HG02970 (cell line): ENCODE data around the gene ACCSL.

Experiments
- ATAC-seq: cut with Tn5 transposase; IDR thresholded peaks from one replicate; pipeline ENCODE4 v1.9.1; 2021; ENCODE audit warnings: mild to moderate bottlenecking, moderate library complexity, moderate number of reproducible peaks; ENCODE audit not compliant: unreplicated experiment, low FRiP score

Gene ACCSL

DNA sequence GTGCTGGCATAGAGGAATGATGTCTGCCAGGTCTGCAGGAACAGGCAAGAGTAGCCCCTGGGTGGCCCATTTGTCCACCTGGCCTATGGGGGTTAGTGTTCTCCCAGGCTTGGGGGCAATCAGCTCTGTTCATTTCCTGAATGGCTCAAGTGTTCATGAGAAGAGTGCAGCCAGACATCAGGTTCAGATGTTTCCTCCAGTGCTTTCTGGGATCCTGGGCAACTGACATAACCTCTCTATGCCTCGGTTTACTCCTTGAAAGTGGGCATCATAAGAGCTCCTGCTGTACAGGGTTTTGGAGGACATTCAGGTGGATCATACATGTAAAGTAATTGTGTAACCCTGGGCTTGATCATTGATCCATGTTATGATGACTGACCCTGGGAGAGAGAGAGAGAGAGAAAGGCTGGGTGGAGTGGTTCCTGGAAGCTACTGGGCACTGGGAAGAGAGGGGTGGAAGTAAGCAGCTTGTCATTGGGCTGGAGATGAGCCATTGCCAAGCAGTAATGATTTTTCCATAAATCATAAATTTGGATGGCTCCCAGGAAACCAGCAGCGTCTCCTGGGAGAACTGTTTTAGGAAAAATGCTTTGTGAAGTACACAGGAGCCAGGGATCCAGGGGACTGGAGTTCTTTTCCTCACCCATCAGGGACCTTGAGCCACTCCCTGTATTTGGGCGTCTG is 30.2 kb upstream of the ACCSL start:
- no peak for ATAC-seq

DNA sequence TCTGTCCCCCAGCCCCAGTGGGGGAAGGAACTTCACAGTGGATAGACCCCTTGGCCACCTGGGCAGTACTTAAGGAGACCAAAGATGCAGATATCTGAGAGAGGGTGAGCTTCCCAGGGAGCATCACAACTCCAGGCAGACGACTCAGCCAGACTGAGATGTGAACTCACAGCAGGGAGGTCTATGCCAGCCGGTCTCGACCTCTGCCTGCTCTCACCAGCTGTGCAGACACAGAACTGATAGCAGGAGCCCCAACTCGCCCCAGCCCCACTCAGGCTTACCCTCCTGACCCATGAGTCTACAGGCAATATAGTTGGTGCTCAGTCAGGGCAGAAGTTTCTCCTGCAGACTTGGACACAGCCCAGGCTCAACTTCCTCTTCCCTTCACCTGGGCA is 29.7 kb upstream of the ACCSL start:
- no peak for ATAC-seq

DNA sequence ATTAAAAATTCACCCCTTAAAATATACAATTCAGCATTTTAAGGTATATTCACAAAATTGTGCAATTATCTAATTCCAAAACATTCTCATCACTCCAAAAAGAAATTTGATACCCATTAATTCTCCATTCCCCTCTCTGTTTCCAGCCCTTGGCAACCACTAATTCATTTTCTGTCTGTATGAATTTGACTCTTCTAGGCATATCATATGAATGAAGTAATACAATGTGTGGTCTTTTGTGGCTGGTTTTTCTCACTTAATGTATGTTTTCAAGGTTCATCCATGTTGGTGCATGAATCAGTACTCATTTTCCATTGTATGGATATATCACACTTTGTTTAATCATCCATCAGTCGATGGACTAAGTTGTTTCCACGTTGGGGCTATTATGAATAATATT is 29.0 kb upstream of the ACCSL start:
- no peak for ATAC-seq

DNA sequence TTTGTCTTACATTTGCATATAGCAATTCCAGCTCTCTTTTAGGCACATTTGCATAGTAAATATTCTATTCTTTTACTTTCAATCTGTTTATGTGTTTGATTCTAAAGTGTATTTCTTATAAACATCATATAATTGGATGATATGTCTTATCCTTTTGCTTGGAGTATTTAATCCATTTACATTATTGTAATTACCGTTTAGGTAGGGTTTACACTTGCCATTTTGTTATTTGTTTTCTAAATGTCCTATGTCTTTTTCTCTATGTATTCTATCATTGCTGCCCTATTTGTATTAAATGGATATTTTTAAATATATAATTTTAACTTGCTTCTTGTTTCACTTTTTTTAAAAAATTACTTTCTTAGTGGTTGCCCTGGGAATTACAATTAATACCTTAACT is 22.8 kb upstream of the ACCSL start:
- ATAC-seq: no peak

- no peak for ATAC-seq
Measured at GRCh38 chr11:44025727-44026126, 22.1 kb upstream of the ACCSL start.

DNA sequence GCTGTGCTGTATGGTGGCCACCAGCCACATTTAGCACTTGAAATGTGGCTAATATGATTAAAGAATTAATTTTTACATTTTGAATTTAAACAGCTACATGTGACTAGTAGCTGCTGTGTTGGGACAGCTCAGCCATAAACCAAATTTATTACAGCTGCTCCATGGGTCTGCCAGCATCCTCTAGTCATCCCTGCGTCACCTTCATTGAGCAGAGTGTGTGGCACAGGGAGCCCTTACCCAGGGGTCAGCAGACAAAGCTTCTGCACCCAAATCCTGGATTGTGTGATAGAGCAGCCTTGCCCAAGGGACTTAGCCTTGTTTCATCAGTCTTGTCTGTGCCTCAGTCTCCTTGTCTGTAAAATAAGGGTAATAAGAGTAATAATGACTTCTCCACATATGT is 19.4 kb upstream of the ACCSL start:
- ATAC-seq: no peak

- ATAC-seq: no peak
Measured at GRCh38 chr11:44028816-44029506, 18.8 kb upstream of the ACCSL start.

GRCh38 chr11:44029507-44029845 is 18.3 kb upstream of the ACCSL start:
- no peak for ATAC-seq

DNA sequence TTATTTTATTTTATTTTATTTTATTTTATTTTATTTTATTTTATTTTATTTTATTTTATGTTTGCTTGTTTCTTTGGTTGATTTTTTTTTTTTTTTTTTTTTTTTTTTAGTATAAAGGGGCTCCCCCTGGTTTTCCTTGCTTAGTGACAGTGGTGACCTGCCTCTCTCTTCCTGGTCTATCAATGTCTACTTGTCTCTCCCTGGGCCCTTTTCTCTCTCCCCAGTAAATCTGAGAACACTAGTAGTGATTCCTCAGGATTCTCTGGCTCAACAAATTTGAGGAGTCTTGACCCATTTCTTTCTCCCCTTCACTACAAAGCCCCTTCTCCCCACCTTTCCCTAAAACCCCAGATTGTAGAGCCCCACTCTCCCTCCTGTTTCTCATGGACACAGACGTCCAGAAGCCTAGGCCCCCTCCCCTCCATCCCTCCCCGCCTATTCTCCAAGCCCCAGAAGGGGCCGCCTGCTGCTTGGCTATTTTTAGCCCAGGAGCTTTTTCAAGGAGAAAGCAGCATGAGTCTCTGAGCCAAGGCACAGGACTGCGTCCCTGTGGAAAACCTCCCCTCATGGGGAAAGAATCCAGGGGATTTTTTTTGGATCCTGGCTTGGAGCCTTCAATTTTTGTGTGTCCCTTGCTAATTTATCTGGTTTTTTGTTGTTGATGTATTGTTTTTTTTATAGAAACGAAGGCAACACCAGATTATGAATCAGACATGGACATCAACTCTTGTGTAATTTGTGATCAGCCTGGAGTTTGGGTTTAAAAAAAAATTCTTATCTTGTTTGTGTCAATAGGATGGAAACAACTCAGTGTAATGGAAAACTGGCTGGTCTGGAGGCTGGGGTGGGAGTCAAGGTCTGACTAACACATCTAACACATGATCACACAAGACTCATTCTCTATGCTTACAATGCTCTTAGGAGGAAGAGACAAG is 17.5 kb upstream of the ACCSL start:
- no peak for ATAC-seq

DNA sequence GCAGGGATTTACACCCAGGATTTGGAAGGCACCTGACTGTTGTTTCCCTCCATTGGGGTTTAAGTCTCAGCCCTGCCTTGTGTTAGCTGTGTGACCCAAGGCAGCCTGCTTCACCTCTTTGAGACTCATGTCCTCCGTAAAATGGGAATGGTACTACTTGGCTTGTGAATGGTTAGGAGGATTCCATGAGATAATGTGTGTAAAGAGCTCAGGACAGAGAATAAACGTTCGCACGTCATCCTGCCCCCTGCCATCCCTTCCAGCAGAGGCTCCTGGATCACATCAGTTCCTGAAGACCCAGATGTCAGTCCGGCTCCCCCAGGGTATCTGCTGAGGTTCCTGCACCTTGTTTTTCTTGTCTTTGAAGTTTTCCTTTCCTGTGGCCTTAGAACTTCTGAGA is 16.8 kb upstream of the ACCSL start:
- no peak for ATAC-seq

GRCh38 chr11:44031549-44031948 is 16.2 kb upstream of the ACCSL start:
- no peak for ATAC-seq

GRCh38 chr11:44032299-44033085 is 15.3 kb upstream of the ACCSL start:
- ATAC-seq: no peak

DNA sequence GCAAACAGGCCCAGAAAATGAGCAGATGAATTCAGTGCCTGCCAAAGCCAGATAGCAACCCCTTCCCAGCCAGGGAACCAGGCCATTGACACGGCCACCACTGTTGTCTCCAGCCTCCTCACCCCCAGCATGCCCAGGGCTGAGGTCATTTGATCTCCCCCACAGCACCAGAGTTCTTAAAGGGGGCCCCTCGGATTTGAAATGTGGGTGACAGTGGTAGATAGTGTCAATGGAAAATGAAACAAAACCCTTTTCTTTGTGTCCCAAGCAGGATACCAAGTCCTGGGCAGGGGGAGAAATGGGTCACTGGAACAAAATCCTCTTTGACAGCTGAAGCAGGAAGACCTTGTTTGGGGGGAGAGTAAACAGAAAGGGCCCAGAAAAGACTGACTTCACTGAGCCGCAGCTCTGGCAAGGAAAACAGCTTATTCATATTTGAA is 14.3 kb upstream of the ACCSL start:
- no peak for ATAC-seq

GRCh38 chr11:44033856-44034255 is 13.9 kb upstream of the ACCSL start:
- ATAC-seq: no peak

DNA sequence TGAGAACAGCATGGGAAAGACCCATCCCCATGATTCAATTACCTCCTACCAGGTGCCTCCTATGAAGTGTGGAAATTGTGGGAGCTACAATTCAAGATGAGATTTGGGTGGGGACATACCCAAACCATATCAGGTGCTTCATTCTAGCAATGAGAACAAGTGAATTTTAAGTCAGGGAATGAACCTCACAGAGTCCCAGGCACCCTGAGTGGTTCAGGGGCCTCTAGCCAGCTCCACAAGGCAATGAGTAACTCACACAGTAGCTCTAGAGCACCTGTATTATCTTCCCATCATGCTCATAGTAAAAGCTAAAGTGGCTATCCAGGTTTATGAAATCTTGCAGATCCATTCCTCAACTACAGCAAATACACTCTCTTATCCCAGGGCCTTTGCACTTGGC is 13.1 kb upstream of the ACCSL start:
- ATAC-seq: no peak

DNA sequence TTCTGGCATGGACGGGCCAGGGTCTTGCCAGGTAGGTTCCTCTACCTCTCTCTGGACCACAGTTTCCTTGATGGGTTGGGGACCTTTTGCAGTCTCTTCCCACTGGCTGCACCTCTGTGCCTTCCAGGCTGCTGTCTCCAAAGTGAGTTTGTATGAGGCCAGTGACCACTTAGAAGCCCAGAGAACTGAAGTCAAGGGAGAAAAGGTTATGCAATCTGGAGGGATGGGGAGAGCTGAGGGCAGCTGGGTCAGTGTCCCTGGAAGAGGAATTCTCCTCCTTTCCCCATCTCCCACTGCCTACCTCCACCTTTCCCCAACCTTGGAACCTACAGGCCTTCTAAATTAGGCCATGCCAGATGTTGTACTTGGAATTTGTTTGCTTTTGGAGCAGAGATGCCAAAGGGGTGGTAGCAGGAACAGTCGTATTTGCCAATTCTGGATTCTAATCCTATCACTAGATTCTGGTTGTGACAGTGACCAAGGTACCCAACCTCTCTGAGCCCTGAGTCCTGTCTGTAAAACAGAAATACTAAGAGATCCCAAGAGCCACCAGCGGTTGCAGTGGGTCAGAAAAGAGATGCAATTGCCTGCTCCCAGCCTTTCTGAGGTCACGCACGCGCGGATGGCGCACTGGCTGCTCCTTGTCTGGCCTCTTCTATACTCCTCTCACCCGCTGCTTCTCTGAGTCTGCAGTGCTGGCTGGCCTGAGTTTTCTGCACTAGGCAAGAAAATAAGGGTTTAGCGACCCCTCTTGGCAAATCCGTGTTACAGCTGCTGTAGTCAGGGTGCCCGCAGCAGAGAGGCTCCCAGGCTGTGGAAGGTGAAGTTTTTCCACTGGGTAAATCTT is 10.7 kb upstream of the ACCSL start:
- ATAC-seq: no peak

DNA sequence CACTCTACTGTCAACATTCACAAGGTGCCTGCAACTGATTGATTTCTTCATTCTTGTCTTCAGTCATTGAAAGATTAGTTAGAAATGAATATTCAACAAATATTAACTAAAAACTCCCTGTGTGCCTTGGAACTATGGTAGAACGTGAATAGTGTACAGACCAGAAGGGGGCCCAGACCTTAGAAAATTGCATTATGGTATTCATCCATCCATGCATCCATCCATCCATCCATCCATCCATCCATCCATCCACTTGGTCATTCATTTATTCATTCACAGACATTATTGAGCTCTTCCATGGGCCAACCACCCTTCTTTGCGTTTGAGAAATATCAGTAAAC is 10.2 kb upstream of the ACCSL start:
- ATAC-seq: no peak

DNA sequence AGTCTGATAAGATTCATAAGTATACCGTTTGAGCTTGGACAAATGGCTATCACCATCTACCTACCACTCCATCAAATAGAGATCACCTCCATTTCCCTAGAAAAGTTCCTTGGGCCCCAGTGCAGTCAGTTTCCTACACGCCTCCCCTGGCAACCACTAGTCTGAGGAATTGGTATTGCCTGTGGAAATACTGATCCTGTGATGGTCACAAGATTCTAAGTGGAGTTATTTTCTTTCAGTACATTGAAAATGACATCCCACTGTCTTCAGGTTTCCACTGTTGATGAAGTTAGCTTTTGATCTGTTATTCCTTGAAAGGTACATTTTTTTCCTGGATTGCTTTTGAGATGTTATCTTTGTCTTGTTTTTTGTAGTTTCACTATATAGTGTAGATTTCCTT is 4.6 kb upstream of the ACCSL start:
- ATAC-seq: no peak

DNA sequence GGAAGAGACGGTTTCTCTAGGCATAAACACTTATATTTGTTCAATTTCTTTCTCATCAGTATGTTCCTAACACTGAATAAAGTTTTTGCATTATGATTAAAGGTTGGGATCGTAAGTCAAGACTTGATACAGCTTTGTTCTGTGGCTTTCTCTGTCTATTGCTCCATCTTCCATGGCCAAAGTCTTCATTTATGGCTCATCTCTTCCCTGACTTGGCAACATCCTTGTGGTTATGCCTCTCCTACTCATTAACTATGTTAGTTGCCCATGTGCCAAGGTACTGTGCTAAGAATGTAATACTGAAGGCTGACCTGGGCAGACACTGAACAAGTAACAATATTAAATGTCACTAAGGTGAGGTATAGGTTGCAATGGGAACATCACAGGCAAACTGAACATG is 1.6 kb upstream of the ACCSL start:
- no peak for ATAC-seq

- no peak for ATAC-seq
Measured at GRCh38 chr11:44047298-44047697, 483 bp upstream of the ACCSL start.
